ENCODE measurements around the gene PTPRU. TPM values are rescaled to one million over a fixed set of nuclear protein-coding genes. Genes with fewer than 3 reads are reported as not detected.

The PTPRU gene
- 4.0 and 12.0 TPM in 2 replicates for total RNA-seq

GRCh38 chr1:29235955-29236711, at the start of gene PTPRU:
TSS of gene PTPRU (plus strand) at chr1:29236522. CDS start at chr1:29236645, 123 bp downstream.

GRCh38 chr1:29230553-29231378, 5.6 kb upstream of the PTPRU start, which contains the start of gene MECR:
TSS of gene MECR (minus strand) at chr1:29230934. CDS start at chr1:29230906, 28 bp downstream.

Other genes starting within 250 kb of the PTPRU start
- 11.5 and 12.2 TPM in 2 replicates for gene TMEM200B, start 112.6 kb upstream of the PTPRU start, total RNA-seq
- gene SRSF4, start 54.6 kb upstream of the PTPRU start, total RNA-seq, result 38.7 and 42.3 TPM in 2 replicates
- gene MECR, start 5.6 kb upstream of the PTPRU start, total RNA-seq, result 16.3 and 18.0 TPM in 2 replicates